Natural killer cell (primary cell): ENCODE data around the gene JAK3. TPM values are rescaled to one million over a fixed set of nuclear protein-coding genes. Genes with fewer than 3 reads are reported as not detected.

Experiments
- ATAC-seq, 3 donors: fragments of 150-1000 bp in 2 of 3; fragments of 200-7000 bp in 1 of 3; cut with Tn5 transposase; 1 replicate in 1 of 3; 2 replicates in 2 of 3; pipeline ENCODE4 v1.10.0; 2021; ENCODE audit warnings: mild to moderate bottlenecking in 2 of 3, moderate library complexity in 2 of 3
- DNase-seq, 2 donors: peaks; one replicate each; pipeline versions ENCODE4 v3.0.0 to v3.0.0-alpha.2; 2013 to 2021; ENCODE audit warnings: mixed read lengths in 1 of 2
- H3K27ac ChIP-seq: one replicate; pipeline ENCODE4 v1.5.1; 2013; ENCODE audit warnings: mild to moderate bottlenecking, low read length
- H3K27me3 ChIP-seq: one replicate; pipeline ENCODE4 v1.6.1; 2013; ENCODE audit warnings: low read length; ENCODE audit not compliant: control insufficient read depth, insufficient read depth
- H3K36me3 ChIP-seq: one replicate; pipeline ENCODE4 v1.6.1; 2013; ENCODE audit warnings: low read length; ENCODE audit not compliant: control insufficient read depth, insufficient read depth
- H3K4me1 ChIP-seq: one replicate; pipeline ENCODE4 v1.6.1; 2013; ENCODE audit warnings: low read length; ENCODE audit not compliant: control insufficient read depth, insufficient read depth
- H3K4me3 ChIP-seq: one replicate; pipeline ENCODE4 v1.5.1; 2013; ENCODE audit warnings: low read length
- H3K9me3 ChIP-seq: one replicate; pipeline ENCODE4 v1.6.1; 2013; ENCODE audit warnings: low read length; ENCODE audit not compliant: control insufficient read depth, insufficient read depth
- H3K27ac Mint-ChIP-seq, 2 donors: one replicate each; pipeline ENCODE4 v1.8.0; 2022; ENCODE audit warnings: mild to moderate bottlenecking in 2 of 2, mixed read lengths in 2 of 2, moderate library complexity in 1 of 2
- H3K27me3 Mint-ChIP-seq, 2 donors: one replicate each; pipeline ENCODE4 v1.8.0; 2022; ENCODE audit warnings: low read depth in 2 of 2, mixed read lengths in 2 of 2
- H3K36me3 Mint-ChIP-seq: one replicate; pipeline ENCODE4 v1.8.0; 2022; ENCODE audit warnings: mixed read lengths
- H3K4me1 Mint-ChIP-seq, 2 donors: one replicate each; pipeline ENCODE4 v1.8.0; 2022; ENCODE audit warnings: mixed read lengths in 2 of 2
- H3K4me3 Mint-ChIP-seq: one replicate; pipeline ENCODE4 v1.8.0; 2022; ENCODE audit warnings: mild to moderate bottlenecking, moderate library complexity, mixed read lengths
- H3K9me3 Mint-ChIP-seq, 2 donors: one replicate each; pipeline ENCODE4 v1.8.0; 2022; ENCODE audit warnings: mixed read lengths in 2 of 2
- WGBS: methylation state at CpG from one replicate; pipeline ENCODE4 v1.1.7; 2013; ENCODE audit warnings: missing lambda C conversion rate; ENCODE audit not compliant: insufficient coverage; 5-methylcytosine and 5-hydroxymethylcytosine counted together
- intact Hi-C: fragments of 100-400 bp; cut with micrococcal nuclease; formaldehyde crosslinking; loops from one replicate; pipeline ENCODE4 v1.14.2; 2022
- total RNA-seq, 4 donors: library from RNA; stranded (reverse); fragments of 120-200 nt in 1 of 4; gene quantifications; one replicate each; pipeline versions ENCODE4 v1.2.3 to v1.2.4, GENCODE V29; 2013 to 2022
- TF ChIP-seq, protein P1 (sequence below): fragments of 200-600 bp; IDR thresholded peaks from one replicate; pipeline ENCODE4 v1.8.0; 2022; ENCODE audit warnings: antibody characterized with exemption

The JAK3 gene
- total RNA-seq, 3 donors from 2014 or later (not counting 1 experiment from before 2014, with no cell fraction given) = 72.1 to 105 (median 96.1) TPM

DNA sequence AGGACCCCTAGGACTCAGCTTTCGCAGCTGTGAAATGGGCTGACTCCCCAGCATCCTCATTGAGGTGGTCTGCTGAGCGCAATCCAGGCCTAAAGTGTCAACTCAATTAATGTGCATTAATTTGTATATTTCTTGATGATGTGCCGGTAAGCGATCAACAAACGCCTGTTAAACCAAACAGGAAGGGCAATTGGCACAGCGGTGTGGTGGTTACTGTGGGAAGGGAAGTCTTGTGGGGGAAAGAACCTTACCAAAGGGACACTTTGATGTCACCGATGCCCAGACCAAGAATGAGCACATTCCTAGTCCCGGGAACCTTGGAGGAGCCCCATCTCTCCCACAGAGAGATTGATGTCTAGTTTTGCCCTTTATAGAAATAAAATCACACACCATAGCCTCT lies 1.6 kb downstream of the JAK3 start:
- Histone ChIP-seq H3K4me1 (peaks cover 83% of the 10 kb centered on the region), H3K27me3 (no peaks in the 10 kb centered on the region), H3K9me3 (no peaks in the 10 kb centered on the region), H3K36me3 (peaks cover 26% of the 10 kb centered on the region), H3K4me3 (peak overlapping the region; percentile 21), H3K27ac (peak overlapping the region; percentile 81)
- intact Hi-C loops = no loop called here
- Mint-ChIP-seq H3K4me3 (peak overlapping the region; percentile 82), H3K36me3 (no peaks in the 10 kb centered on the region), H3K4me1 (peaks cover 27 to 67% of the 10 kb centered on the region in 2 donors), H3K9me3 (no peaks in the 10 kb centered on the region), H3K27me3 (no peaks in the 10 kb centered on the region), H3K27ac (peak overlapping the region; percentile 98 to 99)
- 14% methylated on average over 8 of the region's 8 CpGs for WGBS
- DNase-seq = peak; percentile 28 to 82
- TF ChIP-seq, protein P1, sequence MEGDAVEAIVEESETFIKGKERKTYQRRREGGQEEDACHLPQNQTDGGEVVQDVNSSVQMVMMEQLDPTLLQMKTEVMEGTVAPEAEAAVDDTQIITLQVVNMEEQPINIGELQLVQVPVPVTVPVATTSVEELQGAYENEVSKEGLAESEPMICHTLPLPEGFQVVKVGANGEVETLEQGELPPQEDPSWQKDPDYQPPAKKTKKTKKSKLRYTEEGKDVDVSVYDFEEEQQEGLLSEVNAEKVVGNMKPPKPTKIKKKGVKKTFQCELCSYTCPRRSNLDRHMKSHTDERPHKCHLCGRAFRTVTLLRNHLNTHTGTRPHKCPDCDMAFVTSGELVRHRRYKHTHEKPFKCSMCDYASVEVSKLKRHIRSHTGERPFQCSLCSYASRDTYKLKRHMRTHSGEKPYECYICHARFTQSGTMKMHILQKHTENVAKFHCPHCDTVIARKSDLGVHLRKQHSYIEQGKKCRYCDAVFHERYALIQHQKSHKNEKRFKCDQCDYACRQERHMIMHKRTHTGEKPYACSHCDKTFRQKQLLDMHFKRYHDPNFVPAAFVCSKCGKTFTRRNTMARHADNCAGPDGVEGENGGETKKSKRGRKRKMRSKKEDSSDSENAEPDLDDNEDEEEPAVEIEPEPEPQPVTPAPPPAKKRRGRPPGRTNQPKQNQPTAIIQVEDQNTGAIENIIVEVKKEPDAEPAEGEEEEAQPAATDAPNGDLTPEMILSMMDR = no peak
- ATAC-seq = peak in 1 of 3 donors; percentile 15

- DNase-seq = no peak
- no peaks in the 10 kb centered on the region for H3K36me3 Mint-ChIP-seq
- no peaks in the 10 kb centered on the region for H3K9me3 Mint-ChIP-seq
- peak overlapping the region; percentile 31 to 76 for H3K27ac Mint-ChIP-seq
- no peak overlapping the region for H3K4me3 Mint-ChIP-seq
- Histone ChIP-seq H3K27ac (no peak overlapping the region), H3K36me3 (peaks cover 47% of the 10 kb centered on the region), H3K4me1 (peaks cover 61% of the 10 kb centered on the region), H3K9me3 (no peaks in the 10 kb centered on the region), H3K27me3 (no peaks in the 10 kb centered on the region), H3K4me3 (no peak overlapping the region)
- 92% methylated on average over 14 of the region's 14 CpGs for WGBS
- no peak for ATAC-seq
- peaks cover 17 to 56% of the 10 kb centered on the region in 2 donors for H3K4me1 Mint-ChIP-seq
- H3K27me3 Mint-ChIP-seq = no peaks in the 10 kb centered on the region
- intact Hi-C loops = no loop called here
- TF ChIP-seq, protein P1 = no peak
Observed at GRCh38 chr19:17843908-17844490, 3.8 kb downstream of the JAK3 start.

- Histone ChIP-seq H3K27ac (no peak overlapping the region), H3K27me3 (no peaks in the 10 kb centered on the region), H3K36me3 (peaks cover 50% of the 10 kb centered on the region), H3K9me3 (no peaks in the 10 kb centered on the region), H3K4me1 (peaks cover 55% of the 10 kb centered on the region), H3K4me3 (no peak overlapping the region)
- Mint-ChIP-seq H3K4me1 (peaks cover 11 to 50% of the 10 kb centered on the region in 2 donors), H3K27me3 (no peaks in the 10 kb centered on the region), H3K9me3 (no peaks in the 10 kb centered on the region), H3K4me3 (no peak overlapping the region), H3K27ac (peak overlapping the region; percentile 31 to 76), H3K36me3 (no peaks in the 10 kb centered on the region)
- intact Hi-C loops = no loop called here
- ATAC-seq = no peak
- TF ChIP-seq, protein P1 = no peak
- no peak for DNase-seq
- WGBS = 95% methylated on average over 9 of the region's 9 CpGs
Observed at GRCh38 chr19:17843292-17843827, 4.4 kb downstream of the JAK3 start.
